HL-60 (cell line): ENCODE results near the gene DDB1.

Source experiments
- DNase-seq, 2 experiments: peaks; one replicate each; pipeline ENCODE4 v3.0.0-alpha.2; 2010 to 2020; ENCODE audit warnings: low read depth in 1 of 2, low spot score in 1 of 2
- H3K27ac ChIP-seq: fragments of 250-450 bp; sonication (Bioruptor Pico); replicated peaks from 2 replicates; pipeline ENCODE4 v1.5.1; 2020; ENCODE audit warnings: mild to moderate bottlenecking, moderate library complexity
- H3K27me3 ChIP-seq: fragments of 250-450 bp; sonication (Bioruptor Pico); 2 replicates; pipeline ENCODE4 v1.5.1; 2021; ENCODE audit warnings: mild to moderate bottlenecking, moderate library complexity; ENCODE audit not compliant: insufficient read depth, poor library complexity, severe bottlenecking
- H3K4me3 ChIP-seq: replicated peaks from 2 replicates; pipeline ENCODE4 v1.5.1; 2011; ENCODE audit warnings: mild to moderate bottlenecking, control low read depth, low read length; ENCODE audit not compliant: insufficient read depth
- CTCF ChIP-seq: IDR thresholded peaks from one replicate; pipeline ENCODE4 v1.5.1; 2011; ENCODE audit warnings: low read length, control low read depth, inconsistent platforms; ENCODE audit not compliant: insufficient read depth
- GABPA ChIP-seq: IDR thresholded peaks from 2 replicates; pipeline ENCODE4 v1.6.1; 2012; ENCODE audit warnings: low read depth
- POLR2AphosphoS5 ChIP-seq: IDR thresholded peaks from 2 replicates; pipeline ENCODE4 v1.6.1; 2012; ENCODE audit warnings: low read depth
- REST ChIP-seq: IDR thresholded peaks from 2 replicates; pipeline ENCODE4 v1.6.1; 2012; ENCODE audit warnings: low read depth; ENCODE audit not compliant: insufficient replicate concordance
- SPI1 ChIP-seq: IDR thresholded peaks from 2 replicates; pipeline ENCODE4 v1.6.1; 2012; ENCODE audit warnings: low read depth, mild to moderate bottlenecking, borderline replicate concordance

The DDB1 gene

GRCh38 chr11:61283613-61284012 is 49.3 kb downstream of the DDB1 start:
- Histone ChIP-seq H3K27ac (no peak overlapping the region), H3K27me3 (no peaks in the 10 kb centered on the region), H3K4me3 (no peak overlapping the region)
- DNase-seq: no peak
- TF ChIP-seq REST (no peak), GABPA (no peak), POLR2AphosphoS5 (no peak), SPI1 (no peak), CTCF (no peak)

GRCh38 chr11:61281581-61282250 is 51.2 kb downstream of the DDB1 start:
- no peak for DNase-seq
- Histone ChIP-seq H3K4me3 (no peak overlapping the region), H3K27ac (no peak overlapping the region), H3K27me3 (no peaks in the 10 kb centered on the region)
- no peak for TF ChIP-seq REST
- TF ChIP-seq CTCF: no peak
- no peak for TF ChIP-seq GABPA
- no peak for TF ChIP-seq POLR2AphosphoS5
- no peak for TF ChIP-seq SPI1

GRCh38 chr11:61280883-61281580 is 51.9 kb downstream of the DDB1 start:
- no peaks in the 10 kb centered on the region for H3K27me3 ChIP-seq
- no peak for TF ChIP-seq CTCF
- TF ChIP-seq POLR2AphosphoS5: no peak
- TF ChIP-seq SPI1: no peak
- TF ChIP-seq GABPA: no peak
- no peak for TF ChIP-seq REST
- no peak overlapping the region for H3K4me3 ChIP-seq
- no peak for DNase-seq
- no peak overlapping the region for H3K27ac ChIP-seq
